Measurements from ENCODE around the gene ECT2.
"Not testable (repeated sequence)": the region's sequence is repeated elsewhere in the genome, so short reads cannot be mapped to it uniquely, and the experiment has no call there.

ECT2 gene

DNA sequence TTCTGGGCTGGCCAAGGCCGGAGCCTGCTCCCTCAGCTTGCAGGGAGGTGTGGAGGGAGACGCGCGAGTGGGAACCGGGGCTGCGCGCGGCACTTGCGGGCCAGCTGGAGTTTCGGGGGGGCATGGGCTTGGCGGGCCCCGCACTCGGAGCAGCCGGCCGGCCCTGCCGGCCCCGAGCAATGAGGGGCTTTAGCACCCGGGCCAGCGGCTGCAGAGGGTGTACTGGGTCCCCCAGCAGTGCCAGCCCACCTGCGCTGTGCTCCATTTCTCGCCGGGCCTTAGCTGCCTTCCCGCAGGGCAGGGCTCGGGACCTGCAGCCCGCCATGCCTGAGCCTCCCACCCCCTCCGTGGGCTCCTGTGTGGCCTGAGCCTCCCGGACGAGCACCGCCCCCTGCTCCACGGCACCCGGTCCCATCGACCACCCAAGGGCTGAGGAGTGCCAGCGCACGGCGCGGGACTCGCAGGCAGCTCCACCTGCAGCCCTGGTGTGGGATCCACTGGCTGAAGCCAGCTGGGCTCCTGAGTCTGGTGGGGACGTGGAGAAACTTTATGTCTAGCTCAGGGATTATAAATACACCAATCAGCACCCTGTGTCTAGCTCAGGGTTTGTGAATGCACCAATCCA lies 116.3 kb downstream of the ECT2 start:
- not testable (repeated sequence) for DNase-seq

DNA sequence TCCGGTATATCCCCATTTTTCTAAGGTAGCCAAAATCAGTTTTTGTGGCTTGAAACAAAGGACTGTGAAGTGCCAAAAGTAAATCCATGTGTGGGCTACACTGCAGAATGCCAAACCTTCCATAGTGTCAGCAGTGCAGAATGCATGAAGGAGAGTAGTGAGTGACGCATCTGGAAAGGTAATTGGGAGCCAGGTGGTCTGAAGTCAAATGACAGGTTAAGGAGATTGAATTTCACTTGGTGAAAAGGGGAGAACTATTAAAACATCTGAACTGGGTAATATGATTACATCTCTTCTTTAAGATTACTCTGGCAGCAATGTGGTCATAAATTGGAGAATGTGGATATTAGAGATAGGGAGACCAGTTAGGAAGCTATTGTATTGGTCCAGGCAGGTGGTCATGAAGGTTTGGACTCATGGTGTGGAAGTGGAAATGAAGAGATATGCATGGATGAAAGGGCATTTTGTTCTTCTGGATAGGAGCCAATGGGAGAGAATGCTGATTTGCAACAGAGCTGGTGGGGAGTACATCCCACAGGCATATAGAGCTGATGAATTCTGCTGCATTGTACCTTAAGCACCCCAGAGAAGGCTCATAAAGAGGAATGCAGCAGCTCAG lies 118.2 kb downstream of the ECT2 start:
- no peak for DNase-seq

DNA sequence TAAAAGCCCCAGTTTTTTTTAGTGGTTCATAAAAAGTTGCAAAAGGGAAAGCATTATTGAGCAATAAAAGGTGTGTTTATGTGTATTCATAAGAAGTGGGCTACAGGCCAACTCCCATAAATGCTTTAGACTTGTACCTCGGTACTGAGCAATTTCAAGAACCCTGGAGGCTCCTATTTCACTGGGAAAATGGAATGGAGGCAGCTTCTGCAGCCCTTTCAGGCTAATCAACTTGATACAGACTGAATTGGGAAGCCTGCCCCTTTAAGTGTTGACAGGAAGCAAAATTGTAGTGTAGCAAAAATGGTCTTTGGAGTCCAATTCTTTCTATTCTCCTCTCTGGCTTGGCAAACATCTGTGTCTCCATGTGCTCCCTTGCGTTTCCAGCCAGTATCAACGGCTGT lies 118.8 kb downstream of the ECT2 start:
- no peak for DNase-seq

DNA sequence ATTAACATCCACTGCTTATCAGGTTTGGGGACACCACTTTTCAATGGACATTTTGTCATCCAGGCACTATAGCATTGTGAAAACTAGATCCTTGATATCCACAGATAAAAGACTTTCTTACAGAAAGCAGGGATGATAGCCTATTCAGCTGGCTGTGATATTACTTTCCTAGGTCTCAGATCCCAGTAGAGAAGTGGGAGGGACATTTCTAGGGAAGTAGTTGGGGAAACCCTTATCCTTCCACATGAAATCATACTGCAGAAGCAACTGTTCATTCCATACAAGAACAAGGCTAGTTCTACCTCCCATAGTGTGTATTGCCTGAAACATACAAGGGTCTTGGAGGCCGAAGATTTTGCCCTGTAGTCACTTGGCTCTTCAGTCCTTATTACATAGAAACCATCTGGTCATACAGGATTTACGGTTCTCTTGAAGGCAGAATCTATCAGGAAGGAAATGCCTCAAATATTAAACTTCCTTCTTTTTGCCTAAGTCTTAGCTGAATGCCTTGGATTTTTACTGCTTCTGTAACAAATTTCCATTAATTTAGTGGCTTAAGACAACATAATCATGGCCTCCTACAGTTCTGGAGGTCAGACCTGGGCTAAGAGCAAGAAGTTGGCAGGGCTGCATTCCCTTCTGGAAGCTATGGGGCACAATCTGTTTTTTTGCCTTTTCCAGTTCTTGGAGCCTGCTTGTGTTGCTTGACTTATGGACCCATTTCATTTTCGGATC lies 119.4 kb downstream of the ECT2 start:
- no peak for DNase-seq
